OCI-LY3 (cell line): Measurements from ENCODE around the gene GORASP2.

Source experiments
- CTCF ChIP-seq: fragments of 200-600, 300-600 bp; sonication (generic); IDR thresholded peaks from 2 replicates; pipeline ENCODE4 v1.5.1; 2014; ENCODE audit warnings: antibody characterized with exemption, low read length, low read depth
- EZH2phosphoT487 ChIP-seq: fragments of 200-600 bp; shearing (Covaris generic); IDR thresholded peaks from 2 replicates; pipeline ENCODE4 v1.6.1; 2018; ENCODE audit warnings: antibody characterized with exemption, mixed run types, low read depth

DNA sequence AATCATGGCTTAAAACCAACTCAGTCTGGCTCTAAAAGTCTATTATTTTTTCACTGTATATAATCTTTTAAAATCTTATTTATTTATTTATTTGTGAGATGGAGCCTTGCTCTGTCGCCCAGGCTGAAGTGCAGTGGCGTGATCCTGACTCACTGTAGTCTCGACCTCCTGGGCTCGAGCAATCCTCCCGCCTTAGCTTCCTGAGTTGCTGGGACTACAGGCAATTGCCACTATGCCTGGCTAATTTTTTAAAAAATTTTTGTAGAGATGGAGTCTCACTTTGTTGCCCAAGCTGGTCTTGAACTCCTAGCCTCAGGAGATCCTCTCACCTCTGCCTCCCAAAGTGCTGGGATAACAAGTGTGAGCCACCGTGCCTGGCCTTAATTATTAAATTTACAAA, 14.5 kb downstream of the GORASP2 start:
- TF ChIP-seq CTCF (no peak), EZH2phosphoT487 (no peak)
